A172 (cell line): Measurements from ENCODE around the gene WDR27. TPM values are rescaled to one million over a fixed set of nuclear protein-coding genes. Genes with fewer than 3 reads are reported as not detected.
A peak's percentile ranks its signal among the peaks of the same experiment; 100 is the strongest.
"Not testable (repeated sequence)": the region's sequence is repeated elsewhere in the genome, so short reads cannot be mapped to it uniquely, and the experiment has no call there.

Experiments
- DNase-seq: peaks from one replicate; pipeline ENCODE4 v3.0.0-alpha.2; 2015; ENCODE audit warnings: low spot score
- total RNA-seq: library from RNA; depleted of rRNA; stranded (reverse); fragments of >200 nt; shearing (Covaris generic); gene quantifications from 2 replicates; pipeline ENCODE4 v1.2.3, GENCODE V29; 2014

Gene WDR27
- total RNA-seq, 1 experiment from 2014 or later = 13.6 TPM

DNA sequence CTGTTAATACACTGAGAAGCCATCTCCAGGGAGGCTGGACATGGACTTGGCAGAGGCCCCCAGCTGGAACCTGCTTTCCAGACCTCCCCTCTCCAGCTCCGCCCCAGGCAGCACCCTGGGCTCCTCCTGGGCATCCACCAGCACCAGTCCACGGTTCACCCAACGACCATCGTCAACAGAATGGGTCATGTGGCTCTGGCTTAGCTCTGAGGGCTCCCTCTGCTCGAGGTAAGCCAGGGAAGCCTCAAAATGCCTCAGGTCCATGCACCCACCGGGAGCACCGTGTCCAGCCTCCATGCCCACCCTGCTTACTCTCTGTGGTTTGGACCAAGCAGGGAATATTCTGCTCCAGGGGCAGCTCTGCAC is 40.5 kb downstream of the WDR27 start:
- no peak for DNase-seq

DNA sequence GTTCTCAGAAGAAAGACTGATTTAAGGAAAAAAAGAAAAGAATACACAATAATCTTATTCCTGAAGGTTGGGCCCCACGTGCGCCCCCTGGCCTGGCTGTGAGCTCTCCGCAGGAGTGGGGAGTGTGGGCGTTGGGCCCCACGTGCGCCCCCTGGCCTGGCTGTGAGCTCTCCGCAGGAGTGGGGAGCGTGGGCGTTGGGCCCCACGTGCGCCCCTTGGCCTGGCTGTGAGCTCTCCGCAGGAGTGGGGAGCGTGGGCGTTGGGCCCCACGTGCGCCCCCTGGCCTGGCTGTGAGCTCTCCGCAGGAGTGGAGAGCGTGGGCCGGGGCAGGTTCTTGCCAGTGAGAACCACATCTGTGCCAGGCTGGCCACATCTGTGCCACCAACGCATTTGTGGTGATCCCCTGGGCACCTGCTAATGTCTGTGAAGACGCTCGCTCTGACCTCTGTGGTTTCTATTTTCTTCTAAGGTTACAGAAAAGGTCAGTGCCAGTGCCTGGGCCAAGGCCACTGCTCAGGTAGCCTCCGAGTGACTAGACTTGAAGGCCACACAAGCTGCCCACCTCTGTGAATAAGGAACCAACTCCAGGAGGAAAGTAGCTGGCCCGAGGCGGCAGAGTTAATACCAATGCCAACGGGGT is 41.0 kb downstream of the WDR27 start:
- DNase-seq = no peak

DNA sequence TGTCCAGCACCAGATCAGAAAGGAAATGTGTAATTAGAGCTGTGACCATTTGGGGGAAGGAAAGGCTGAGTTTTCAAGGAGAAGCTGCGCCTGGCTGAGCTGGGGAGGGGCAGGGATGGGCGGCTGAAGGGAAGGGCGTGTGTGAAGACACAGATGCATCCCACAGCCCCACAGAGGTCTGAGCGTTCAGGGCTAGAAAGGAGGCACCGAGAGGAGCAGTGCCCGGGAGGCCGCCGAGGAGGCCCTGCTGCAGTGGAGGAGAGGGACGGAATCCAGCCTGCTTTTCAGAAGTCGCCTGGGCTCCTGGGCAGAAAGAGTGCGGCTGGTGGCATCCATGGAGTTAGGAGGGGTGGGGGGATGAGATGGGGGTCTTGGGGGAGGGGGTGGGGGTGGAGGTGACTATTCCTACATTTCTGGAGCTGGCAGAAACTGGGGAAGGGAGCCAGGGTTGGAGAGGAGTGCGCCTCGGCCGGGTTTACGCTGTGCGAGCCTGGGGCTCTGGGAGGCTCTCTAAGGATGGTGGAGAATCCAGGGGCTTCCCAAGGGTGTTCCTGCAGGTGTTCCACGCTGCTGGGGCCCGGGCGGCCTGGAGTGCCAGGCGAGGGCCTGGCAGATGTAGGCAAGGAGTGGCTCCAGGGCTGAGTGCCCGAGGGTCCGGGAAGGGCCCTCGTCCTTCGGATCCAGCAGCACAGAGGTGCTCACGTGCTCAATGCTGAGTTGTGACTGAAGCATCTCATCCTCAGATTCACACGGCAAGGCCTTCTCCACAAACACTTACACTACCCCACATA is 41.8 kb downstream of the WDR27 start:
- DNase-seq = no peak

DNA sequence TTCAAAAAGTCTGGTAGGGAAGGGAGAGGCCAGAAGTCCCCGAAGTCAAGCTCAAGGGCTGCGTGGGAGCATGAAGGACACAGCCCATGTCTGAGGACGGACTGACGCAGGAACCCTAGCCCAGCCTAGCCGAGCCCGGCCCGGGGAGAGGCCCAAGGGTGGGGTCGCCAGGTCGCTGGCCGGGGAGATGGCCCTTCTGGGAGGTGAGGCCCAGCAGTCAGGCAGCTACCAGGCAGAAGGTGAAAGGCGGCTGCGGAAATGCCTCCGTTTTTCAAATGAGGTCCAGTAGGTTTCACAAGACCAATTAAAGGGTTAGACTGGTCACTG is 44.6 kb downstream of the WDR27 start:
- no peak for DNase-seq

DNA sequence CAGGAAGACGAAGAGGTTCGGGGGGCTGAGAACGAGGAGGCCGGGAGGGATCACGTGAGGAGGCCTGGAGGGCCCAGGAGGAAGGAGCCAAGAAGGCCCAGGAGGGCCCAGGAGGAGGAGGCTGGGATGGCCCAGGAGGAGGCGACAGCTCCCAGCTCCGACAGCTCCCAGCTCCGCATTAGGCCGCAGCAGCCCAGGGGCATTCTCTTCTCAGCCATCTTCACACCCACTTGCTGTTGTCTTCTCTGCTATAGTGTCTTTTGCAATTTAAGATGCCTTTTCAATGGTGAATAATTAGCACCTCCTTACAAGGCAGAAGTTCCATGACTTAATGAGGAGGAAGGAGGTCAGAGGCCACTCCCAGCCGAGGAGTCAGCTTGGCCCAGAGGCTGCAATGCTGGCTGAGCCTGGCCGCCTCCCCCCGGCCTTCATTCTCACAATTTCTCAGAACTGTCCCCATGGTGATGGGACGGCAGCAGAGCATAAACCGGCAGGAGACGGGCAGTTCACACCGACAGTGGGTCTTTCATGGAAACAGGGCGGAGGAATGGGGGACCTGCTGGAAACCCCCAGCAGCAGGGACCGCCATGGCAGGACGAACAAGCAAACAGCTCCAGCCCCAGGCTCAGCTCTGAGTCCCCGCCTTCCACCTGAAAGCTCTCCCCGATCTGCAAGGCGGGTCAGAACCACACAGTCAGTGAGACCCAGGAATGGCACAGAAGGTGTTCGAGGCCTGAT is 45.1 kb downstream of the WDR27 start:
- no peak for DNase-seq

DNA sequence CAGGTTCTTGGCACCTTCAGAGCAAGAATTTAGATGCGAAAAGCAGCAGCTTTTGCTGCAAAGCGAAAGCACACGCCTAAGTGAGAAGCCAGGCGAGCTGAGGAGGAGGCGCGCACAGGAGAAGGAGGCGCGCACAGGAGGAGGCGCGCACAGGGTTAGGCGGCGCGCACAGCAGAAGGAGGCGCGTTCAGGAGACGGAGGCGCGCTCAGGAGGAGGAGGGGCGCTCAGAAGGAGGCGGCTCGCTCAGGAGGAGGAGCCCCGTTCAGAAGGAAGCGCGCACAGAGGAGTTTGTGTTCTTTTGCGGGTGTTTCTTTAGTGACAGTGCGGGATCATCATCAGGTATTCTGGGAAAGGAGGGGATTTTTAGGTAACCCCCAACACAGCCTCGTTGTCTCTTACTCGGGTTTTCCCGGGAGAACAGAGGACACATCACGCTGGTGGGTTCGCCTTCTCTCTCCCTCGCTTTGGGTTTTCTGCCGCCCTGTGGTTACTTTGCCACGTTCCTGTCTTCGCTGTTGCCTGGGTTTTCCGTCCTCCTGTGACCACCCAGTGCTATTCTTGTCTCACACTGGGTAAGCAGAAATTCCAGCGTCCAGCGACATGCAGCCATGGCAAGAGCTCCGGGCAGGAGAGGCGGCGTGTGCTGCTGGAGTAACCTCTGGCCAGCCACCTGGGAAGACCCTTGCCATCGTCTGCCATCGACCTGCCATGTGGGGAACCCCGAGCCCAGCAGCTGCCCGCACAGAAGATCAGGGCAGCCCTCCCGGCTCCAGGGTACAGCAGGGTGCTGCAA is 47.0 kb downstream of the WDR27 start:
- DNase-seq = peak; percentile 21

DNA sequence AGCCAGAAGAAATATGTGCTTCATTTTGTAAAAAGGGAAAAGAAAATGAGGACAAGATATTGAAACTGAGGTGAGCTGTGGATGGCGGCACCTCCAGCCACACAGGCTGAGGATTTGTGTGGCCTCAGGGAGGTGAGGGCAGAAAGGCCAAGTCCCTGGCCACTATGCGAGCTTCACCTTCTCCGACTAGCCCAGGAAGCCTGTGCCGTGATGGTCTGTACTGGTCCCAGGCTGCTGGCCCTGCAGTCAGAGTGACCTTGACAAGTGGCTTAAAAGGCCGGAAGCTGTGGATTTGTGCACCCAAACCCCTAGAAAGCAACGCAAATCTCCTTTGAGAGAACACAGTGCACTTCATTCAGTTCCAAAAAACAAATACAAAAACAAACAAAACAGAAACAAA is 48.1 kb downstream of the WDR27 start:
- DNase-seq = no peak

DNA sequence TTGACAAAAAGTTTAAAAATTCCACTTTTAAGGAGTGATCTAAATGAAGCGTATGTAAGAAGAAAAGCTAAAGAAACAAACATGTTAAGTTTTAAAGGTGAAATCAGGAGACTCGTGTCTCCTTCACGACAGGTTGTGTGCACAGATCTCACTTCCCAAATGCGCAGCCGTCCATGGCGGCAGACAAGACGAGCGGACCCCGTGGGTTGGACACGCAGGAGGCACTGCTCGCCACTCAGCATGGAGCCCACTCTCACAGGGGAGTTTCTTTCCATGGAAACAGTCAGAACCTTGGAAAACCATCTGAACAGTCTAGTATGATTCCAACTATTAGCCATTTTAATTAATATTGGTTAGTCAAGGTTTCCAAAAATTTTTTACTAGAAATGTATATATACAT is 48.9 kb downstream of the WDR27 start:
- DNase-seq = no peak

DNA sequence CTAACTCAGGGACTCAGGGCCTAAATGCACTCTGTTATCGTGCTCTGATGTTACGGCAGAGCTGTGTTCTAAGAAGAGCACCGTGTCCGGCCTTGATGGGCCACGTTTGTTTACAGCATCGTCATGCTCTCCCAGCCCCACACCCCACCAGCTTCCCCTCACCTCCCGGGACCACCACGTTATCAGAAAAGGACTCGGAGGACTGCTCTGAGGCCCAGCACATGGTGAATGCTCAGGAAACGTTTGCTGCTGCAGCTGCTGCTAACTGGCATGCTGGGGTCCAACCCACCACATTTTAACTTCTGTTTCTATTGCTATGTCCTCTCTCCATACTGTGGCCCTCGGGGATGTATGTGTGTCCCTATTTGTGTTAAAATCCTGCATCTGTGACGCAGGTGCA is 50.3 kb downstream of the WDR27 start:
- DNase-seq = no peak

DNA sequence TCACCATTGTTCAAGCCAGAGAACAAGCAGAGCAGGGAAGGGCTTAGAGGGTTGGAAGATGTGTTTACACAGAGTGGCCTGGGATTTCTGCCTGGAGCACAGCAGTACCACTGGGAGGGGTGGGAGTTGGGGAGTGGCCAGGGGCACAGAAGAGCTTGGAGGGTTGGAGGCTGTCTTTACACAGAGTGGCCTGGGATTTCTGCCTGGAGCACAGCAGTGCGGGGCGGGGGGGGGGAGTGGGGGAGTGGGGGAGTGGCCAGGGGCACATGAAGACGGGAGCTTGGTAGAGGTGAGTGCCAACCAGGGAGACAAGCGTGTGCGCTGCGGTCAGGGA is 50.9 kb downstream of the WDR27 start:
- no peak for DNase-seq

DNA sequence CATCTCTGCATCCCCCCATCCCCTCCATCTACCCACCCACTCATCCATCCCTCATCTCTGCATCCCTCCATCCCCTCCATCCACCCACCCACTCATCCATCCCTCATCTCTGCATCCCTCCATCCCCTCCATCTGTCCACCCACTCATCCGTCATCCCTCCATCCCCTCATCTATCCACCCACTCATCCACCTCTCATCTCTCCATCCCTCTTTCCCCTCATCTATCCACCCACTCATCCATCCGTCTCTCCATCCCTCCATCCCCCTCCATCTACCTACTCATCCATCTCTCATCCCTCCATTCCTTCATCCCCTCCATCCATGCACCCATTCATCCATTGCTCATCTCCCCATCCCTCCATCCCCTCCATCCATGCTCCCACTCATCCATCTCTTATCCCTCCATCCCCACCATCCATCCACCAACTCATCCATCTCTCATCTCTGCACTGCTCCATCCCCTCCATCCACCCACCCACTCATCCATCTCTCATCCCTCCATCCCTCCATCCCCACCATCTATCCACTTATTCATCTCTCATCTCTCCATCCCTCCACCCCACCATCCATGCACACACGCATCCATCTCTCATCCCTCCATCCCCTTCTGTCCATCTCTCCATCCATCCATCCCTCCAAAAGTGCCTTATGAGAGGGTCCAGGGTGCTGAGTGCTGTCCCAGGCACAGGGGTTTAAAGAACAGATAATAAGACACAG is 51.4 kb downstream of the WDR27 start:
- DNase-seq = no peak

DNA sequence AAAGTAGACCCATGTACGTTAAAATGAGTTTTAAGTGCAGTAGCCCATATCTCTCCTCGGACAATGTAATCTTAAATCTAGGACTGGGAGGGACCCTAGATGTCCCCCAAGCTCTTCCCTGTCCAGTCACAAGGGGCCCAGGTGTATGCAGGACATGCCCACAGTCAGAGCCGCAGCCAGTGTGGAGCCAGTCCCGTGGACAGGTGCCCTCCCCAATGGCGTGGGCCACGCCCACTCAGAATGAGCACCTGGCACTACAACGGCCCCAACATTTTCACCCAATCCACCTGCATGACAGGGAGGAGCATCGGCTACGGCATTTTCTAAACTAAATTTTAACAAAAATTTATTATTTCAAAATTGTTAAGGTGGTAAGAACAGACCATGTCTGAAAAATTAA is 53.2 kb downstream of the WDR27 start:
- DNase-seq = no peak

DNA sequence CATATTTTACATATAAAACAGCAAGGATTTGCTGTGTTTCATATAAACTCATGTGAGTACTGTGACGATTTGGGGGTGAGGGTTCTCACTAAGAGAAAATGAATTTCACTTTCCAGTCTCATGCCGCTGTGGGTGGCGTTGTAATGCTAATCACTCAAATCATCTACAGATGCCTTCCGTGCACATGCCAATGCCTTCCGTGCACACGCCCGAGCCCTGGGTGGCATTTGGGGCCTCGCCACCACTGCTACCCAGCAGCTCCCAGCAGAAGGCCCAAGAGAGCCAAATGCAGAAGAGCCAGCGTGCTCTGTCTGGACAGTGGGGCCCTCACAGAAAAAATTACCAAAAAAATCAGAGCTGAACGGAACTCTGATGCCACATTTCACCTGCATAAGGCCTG is 53.7 kb downstream of the WDR27 start:
- DNase-seq = no peak

DNA sequence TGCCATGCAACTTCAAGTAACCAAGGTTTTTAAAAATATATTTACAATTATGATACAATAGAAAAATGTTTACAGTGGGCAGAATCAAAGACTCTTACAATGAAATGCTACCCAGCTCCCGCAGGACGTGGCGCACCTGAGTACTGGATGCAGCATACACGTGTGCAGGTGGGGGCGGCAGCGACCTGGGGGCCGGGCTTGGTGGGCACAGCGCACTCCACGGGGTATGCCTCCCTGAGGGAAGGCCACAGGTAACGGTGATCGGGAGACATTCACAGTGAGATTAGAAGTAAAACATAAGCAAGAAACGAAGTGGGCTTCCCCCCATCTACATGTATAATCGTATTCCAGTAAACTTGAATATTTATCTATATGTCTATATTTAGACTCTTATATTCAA is 54.2 kb downstream of the WDR27 start:
- DNase-seq = no peak

DNA sequence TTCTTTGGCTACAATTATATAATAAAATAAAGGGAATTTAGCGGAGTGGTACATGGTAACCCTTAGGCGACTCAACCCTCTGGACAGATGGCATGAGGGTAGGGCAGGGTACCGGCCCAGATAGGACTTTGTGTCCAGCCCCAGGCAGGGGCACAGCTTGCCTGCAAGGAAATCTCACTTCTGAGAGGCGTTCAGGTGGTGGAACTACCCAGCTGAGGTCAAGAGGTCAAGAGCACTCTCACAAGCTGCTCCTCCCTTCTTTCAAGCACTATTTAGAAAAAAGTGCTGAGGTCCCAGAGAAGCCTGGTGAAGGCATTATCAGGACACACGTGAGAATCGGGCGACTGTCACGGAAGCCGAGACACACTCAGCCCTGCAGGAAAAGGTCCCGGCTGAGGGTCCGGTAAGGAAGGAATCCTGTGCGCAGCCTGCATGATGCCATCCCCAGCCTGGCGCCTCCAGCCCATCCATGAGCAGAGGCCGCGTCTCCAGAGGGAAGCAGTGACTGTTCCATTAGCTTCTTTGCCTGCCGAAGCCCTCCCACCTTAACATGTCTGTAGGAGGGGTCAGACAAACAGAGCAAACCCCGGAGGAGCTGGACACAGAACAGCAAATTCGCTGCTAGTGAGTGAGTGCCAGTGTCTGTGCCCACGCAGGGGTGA is 54.8 kb downstream of the WDR27 start:
- no peak for DNase-seq

DNA sequence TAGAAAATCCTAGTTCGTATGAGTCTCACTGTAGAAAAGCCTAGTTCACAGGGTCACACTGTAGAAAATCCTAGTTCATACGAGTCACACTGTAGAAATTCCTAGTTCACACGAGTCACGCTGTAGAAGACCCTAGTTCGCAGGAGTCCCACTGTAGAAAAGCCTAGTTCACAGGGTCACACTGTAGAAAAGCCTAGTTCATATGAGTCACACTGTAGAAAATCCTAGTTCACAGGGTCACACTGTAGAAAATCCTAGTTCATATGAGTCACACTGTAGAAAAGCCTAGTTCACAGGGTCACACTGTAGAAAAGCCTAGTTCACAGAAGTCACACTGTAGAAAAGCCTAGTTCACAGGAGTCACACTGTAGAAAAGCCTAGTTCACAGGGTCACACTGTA is 56.4 kb downstream of the WDR27 start:
- DNase-seq = not testable (repeated sequence)

DNA sequence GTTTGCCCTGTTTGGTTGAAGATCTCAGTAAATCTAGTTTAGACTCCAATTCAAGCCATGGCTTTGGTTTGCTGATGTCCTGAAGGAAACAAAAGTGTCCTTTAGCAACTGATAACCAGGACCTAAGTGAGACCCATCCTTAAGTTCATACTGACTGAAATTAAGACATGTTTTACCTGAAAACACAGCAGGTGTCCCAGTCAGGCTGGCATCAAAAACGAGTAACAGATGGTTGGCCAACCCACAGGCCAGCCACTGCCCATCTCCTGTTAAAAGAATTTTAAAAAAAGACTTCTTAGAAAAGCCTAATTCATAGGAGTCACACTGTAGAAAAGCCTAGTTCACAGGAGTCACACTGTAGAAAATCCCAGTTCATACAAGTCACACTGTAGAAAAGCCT is 58.3 kb downstream of the WDR27 start:
- DNase-seq = no peak

DNA sequence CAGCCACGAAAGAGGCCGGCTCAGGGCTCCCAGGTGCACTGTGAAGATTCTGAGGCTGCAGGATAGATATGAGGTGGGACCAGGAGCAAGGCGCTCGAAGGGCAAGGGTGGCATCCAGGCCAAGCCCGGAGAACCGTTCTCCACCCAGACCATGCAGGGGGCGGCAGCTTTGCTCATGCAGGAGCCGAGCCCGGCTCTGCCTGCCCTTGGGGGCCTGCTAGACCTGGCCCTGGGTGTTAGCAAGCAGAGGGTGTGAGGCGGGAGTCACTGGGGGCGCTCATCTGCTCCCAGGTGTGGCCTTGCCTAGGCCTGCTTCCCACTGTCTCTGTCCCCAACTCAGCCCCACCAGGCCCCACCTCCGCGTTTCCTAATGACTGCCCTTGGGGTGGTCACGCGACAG is 59.4 kb downstream of the WDR27 start:
- no peak for DNase-seq

DNA sequence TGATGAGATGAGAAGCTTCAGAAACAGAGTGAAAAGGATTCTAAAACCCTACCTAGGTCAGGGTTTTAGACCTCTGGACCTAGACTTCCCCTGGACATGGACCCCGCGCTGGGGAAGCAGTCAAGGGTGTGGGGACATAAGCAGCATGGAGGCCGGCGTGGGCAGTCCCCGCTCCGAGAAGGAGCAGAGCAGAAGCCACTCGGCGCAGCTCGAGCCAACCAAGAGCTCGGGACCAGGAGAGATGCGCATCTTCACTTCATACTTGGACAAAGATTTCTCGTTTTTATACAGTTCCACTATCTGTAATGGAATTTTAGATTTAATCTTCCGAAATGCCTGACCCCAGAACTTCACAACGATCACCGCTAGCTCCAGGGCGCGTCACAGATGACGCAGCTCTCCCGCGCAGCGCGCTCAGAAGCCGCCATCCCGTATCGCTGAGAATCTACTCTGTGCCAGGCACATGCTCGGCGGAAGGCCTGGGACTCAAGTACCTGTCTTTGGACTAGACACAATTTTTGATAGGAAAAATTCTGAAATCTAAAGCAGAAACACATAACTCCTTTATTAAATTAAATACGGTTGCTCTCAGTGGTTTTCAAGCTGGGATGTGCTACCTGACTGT is 60.3 kb downstream of the WDR27 start:
- no peak for DNase-seq

DNA sequence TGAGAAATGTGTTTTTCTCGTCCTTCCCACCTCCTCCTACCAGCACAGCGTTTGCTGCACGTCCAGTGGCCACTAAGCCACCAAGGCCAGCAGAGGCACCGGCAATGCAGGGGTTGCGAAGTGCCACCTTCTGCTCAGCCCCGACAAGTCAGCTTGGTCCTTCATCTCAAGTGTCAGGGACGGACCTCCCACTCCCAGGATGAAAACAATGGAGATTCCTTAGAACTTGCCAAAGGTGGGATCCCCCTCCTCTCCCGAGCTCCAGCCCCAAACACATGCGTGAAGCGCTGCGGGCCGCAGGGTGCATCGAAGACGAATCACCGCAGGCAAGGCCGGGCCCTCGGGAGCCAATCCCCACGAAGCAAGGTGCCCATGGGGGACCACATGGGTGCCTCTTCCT is 60.8 kb downstream of the WDR27 start:
- DNase-seq = no peak

DNA sequence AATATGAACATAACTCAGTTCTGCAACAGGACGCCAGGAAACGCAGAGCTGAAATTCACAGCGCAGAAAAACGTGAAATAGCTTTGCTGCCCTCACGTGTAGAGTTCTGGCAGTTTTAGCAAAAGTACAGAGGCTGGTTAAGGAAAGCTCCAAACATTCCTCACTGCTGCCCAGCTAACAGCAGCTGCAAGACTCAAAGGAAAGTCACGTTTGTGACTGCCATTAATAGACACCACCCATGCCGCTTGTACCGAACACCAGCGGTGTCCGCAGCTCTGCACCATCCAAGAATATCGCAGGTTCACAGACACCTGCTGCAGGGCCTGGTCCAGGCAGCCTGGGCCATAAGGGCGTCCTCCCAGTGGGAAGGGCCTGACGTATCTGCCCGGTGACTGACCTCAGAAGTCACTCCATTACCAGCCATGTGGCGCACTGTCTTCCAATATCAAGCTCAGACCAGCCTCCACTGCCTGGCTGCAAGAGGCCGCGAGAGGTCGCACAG is 61.4 kb downstream of the WDR27 start:
- DNase-seq = no peak
